H1 (cell line): Measurements from ENCODE around the gene SYT13. TPM values are rescaled to one million over a fixed set of nuclear protein-coding genes. Genes with fewer than 3 reads are reported as not detected.

Experiments used
- CTCF ChIA-PET: fragments of 300-600 bp; sonication (Branson Sonifier 250); formaldehyde crosslinking; loops from one replicate; lab custom pipeline; 2021; ENCODE audit not compliant: partially characterized antibody; lab: Charles Lee
- POLR2A ChIA-PET: fragments of 300-600 bp; sonication (Branson Sonifier 250); formaldehyde crosslinking; loops from one replicate; lab custom pipeline; 2021; ENCODE audit warnings: inconsistent platforms; ENCODE audit not compliant: partially characterized antibody; lab: Charles Lee
- DNase-seq, 2 experiments: peaks; one replicate each; pipeline versions ENCODE4 v3.0.0 to v3.0.0-alpha.2; 2010 to 2022; ENCODE audit warnings: low spot score in 2 of 2, low read depth in 1 of 2, mixed read lengths in 1 of 2
- FAIRE-seq: peaks from 2 replicates; lab custom pipeline; 2011; peaks lifted over from hg19 to GRCh38; lab: Jason Lieb, UNC
- H2AFZ ChIP-seq: 2 replicates; pipeline ENCODE4 v1.8.1; 2012; ENCODE audit warnings: low read length, inconsistent platforms
- H2AK5ac ChIP-seq: 2 replicates; pipeline ENCODE4 v1.6.1; 2013; ENCODE audit warnings: low read depth, low read length
- H2BK120ac ChIP-seq: replicated peaks from 2 replicates; pipeline ENCODE3; 2013; ENCODE audit warnings: low read depth, low read length, inconsistent platforms
- H2BK12ac ChIP-seq: 2 replicates; pipeline ENCODE4 v1.6.1; 2013; ENCODE audit warnings: low read depth, low read length
- H2BK15ac ChIP-seq: 2 replicates; pipeline ENCODE4 v1.6.1; 2013; ENCODE audit warnings: low read length
- H2BK20ac ChIP-seq: 2 replicates; pipeline ENCODE4 v1.6.1; 2013; ENCODE audit warnings: low read length
- H2BK5ac ChIP-seq: 2 replicates; pipeline ENCODE4 v1.6.1; 2013; ENCODE audit warnings: low read depth, low read length
- H3K14ac ChIP-seq: 2 replicates; pipeline ENCODE4 v1.6.1; 2013; ENCODE audit warnings: inconsistent platforms; ENCODE audit not compliant: insufficient read length
- H3K18ac ChIP-seq: 2 replicates; pipeline ENCODE4 v1.6.1; 2013; ENCODE audit warnings: low read length; ENCODE audit errors: extremely low read depth
- H3K23ac ChIP-seq: 2 replicates; pipeline ENCODE4 v1.6.1; 2013; ENCODE audit warnings: inconsistent platforms; ENCODE audit not compliant: insufficient read length
- H3K23me2 ChIP-seq: 2 replicates; pipeline ENCODE4 v1.6.1; 2013; ENCODE audit warnings: low read depth, low read length
- H3K27ac ChIP-seq: 2 replicates; pipeline ENCODE4 v1.6.1; 2011; ENCODE audit warnings: low read depth, low read length, inconsistent platforms
- H3K27me3 ChIP-seq, 4 experiments: replicated peaks in 1 of 4; 1 replicate in 1 of 4; 2 replicates in 3 of 4; pipeline versions ENCODE4 v1.6.1 to v1.8.1; 2011 to 2013; ENCODE audit warnings: low read length in 3 of 4, mild to moderate bottlenecking in 3 of 4, inconsistent platforms in 2 of 4, mixed read lengths in 2 of 4, moderate library complexity in 1 of 4; ENCODE audit not compliant: control insufficient read depth in 3 of 4, insufficient read depth in 3 of 4; ENCODE audit errors: extremely low read depth in 1 of 4
- H3K36me3 ChIP-seq, 4 experiments: 2 replicates each; pipeline versions ENCODE4 v1.6.1 to v1.8.1; 2011 to 2013; ENCODE audit warnings: mild to moderate bottlenecking in 4 of 4, low read length in 3 of 4, moderate library complexity in 2 of 4, control low read depth in 1 of 4, inconsistent platforms in 1 of 4; ENCODE audit not compliant: insufficient read depth in 4 of 4, control insufficient read depth in 2 of 4
- H3K4ac ChIP-seq: replicated peaks from 2 replicates; pipeline ENCODE3; 2013; ENCODE audit warnings: low read length, low read depth, mixed read lengths, inconsistent platforms; ENCODE audit not compliant: insufficient read length
- H3K4me1 ChIP-seq, 4 experiments: replicated peaks in 1 of 4; 1 replicate in 1 of 4; 2 replicates in 3 of 4; pipeline versions ENCODE4 v1.6.1 to v1.8.1; 2011 to 2013; ENCODE audit warnings: low read length in 3 of 4, inconsistent platforms in 2 of 4, mixed read lengths in 1 of 4; ENCODE audit not compliant: insufficient read depth in 4 of 4, control insufficient read depth in 3 of 4
- H3K4me2 ChIP-seq, 2 experiments: 2 replicates each; pipeline versions ENCODE4 v1.6.1 to v1.8.1; 2011 to 2013; ENCODE audit warnings: low read depth in 2 of 2, low read length in 2 of 2, control low read depth in 1 of 2, inconsistent platforms in 1 of 2, mild to moderate bottlenecking in 1 of 2; ENCODE audit not compliant: insufficient read depth in 1 of 2
- H3K4me3 ChIP-seq, 4 experiments: fragments of 200-600, 300-600 bp in 1 of 4; sonication (generic), shearing (Covaris generic), sonication (Bioruptor Twin) in 1 of 4; 2 replicates each; pipeline versions ENCODE4 v1.5.1 to v1.8.1; 2011 to 2016; ENCODE audit warnings: low read length in 4 of 4, low read depth in 3 of 4, control low read depth in 2 of 4, inconsistent platforms in 2 of 4, mild to moderate bottlenecking in 2 of 4, mixed read lengths in 1 of 4, moderate library complexity in 1 of 4; ENCODE audit not compliant: insufficient read depth in 2 of 4; ENCODE audit errors: extremely low read depth in 1 of 4
- H3K56ac ChIP-seq: replicated peaks from 2 replicates; pipeline ENCODE3; 2013; ENCODE audit warnings: low read depth, mild to moderate bottlenecking, mixed read lengths, low read length, inconsistent platforms; ENCODE audit not compliant: insufficient read length
- H3K79me1 ChIP-seq: 2 replicates; pipeline ENCODE4 v1.6.1; 2013; ENCODE audit warnings: low read depth, low read length, control low read depth
- H3K79me2 ChIP-seq, 2 experiments: 2 replicates each; pipeline versions ENCODE4 v1.6.1 to v1.8.1; 2012 to 2013; ENCODE audit warnings: low read length in 2 of 2, mild to moderate bottlenecking in 2 of 2, inconsistent platforms in 1 of 2; ENCODE audit not compliant: insufficient read depth in 2 of 2, control insufficient read depth in 1 of 2
- H3K9ac ChIP-seq, 4 experiments: replicated peaks in 1 of 4; 1 replicate in 1 of 4; 2 replicates in 3 of 4; pipeline versions ENCODE4 v1.6.1 to v1.8.1; 2011 to 2013; ENCODE audit warnings: low read depth in 3 of 4, low read length in 3 of 4, control low read depth in 2 of 4, mild to moderate bottlenecking in 2 of 4, moderate library complexity in 2 of 4, inconsistent platforms in 1 of 4; ENCODE audit errors: extremely low read depth in 1 of 4
- H3K9me3 ChIP-seq, 2 experiments: 2 replicates each; pipeline versions ENCODE4 v1.6.1 to v1.8.1; 2012 to 2013; ENCODE audit warnings: mild to moderate bottlenecking in 2 of 2, moderate library complexity in 2 of 2, control low read depth in 1 of 2, inconsistent platforms in 1 of 2, low read depth in 1 of 2, low read length in 1 of 2, mixed read lengths in 1 of 2; ENCODE audit not compliant: insufficient read depth in 2 of 2
- H4K20me1 ChIP-seq, 2 experiments: replicated peaks in 1 of 2; 2 replicates each; pipeline versions ENCODE3 to v1.8.1; 2011 to 2013; ENCODE audit warnings: inconsistent platforms in 2 of 2, low read length in 2 of 2, mild to moderate bottlenecking in 1 of 2; ENCODE audit not compliant: insufficient read depth in 2 of 2, control insufficient read depth in 1 of 2
- H4K5ac ChIP-seq: 2 replicates; pipeline ENCODE4 v1.6.1; 2013; ENCODE audit warnings: low read length, low read depth, mixed read lengths, inconsistent platforms; ENCODE audit not compliant: insufficient read length
- H4K8ac ChIP-seq: 2 replicates; pipeline ENCODE4 v1.8.0; 2013; ENCODE audit warnings: mild to moderate bottlenecking, moderate library complexity, low read length, inconsistent platforms; ENCODE audit not compliant: insufficient read depth; ENCODE audit errors: extremely low read depth
- H4K91ac ChIP-seq: replicated peaks from 2 replicates; pipeline ENCODE3; 2013; ENCODE audit warnings: low read length, mixed read lengths, inconsistent platforms; ENCODE audit not compliant: insufficient read length
- CEBPB ChIP-seq: IDR thresholded peaks from 2 replicates; pipeline ENCODE4 v1.6.1; 2012; ENCODE audit warnings: low read depth, low read length
- CHD1 ChIP-seq: IDR thresholded peaks from 2 replicates; pipeline ENCODE4 v1.6.1; 2012; ENCODE audit warnings: low read depth, low read length, improper control_type of control experiment
- GTF2F1 ChIP-seq: IDR thresholded peaks from 2 replicates; pipeline ENCODE4 v1.6.1; 2012; ENCODE audit warnings: low read depth, low read length, improper control_type of control experiment, borderline replicate concordance
- JUN ChIP-seq: IDR thresholded peaks from 2 replicates; pipeline ENCODE4 v1.6.1; 2011; ENCODE audit warnings: low read depth, mild to moderate bottlenecking, improper control_type of control experiment, low read length
- JUND ChIP-seq: IDR thresholded peaks from 2 replicates; pipeline ENCODE4 v1.6.1; 2011; ENCODE audit warnings: mild to moderate bottlenecking, improper control_type of control experiment, low read length
- KDM5A ChIP-seq: fragments of 200-600 bp; IDR thresholded peaks from 2 replicates; pipeline ENCODE4 v1.7.1; 2012; ENCODE audit warnings: mild to moderate bottlenecking, low read length, inconsistent platforms, mixed read lengths
- MAFK ChIP-seq: IDR thresholded peaks from 2 replicates; pipeline ENCODE4 v1.6.1; 2012; ENCODE audit warnings: low read depth, mild to moderate bottlenecking, improper control_type of control experiment, low read length
- RAD21 ChIP-seq, 2 experiments: IDR thresholded peaks in 1 of 2; conservative IDR thresholded peaks in 1 of 2; 2 replicates each; pipeline ENCODE4 v1.6.1; 2011; ENCODE audit warnings: low read depth in 2 of 2, low read length in 2 of 2, improper control_type of control experiment in 1 of 2, inconsistent platforms in 1 of 2, mild to moderate bottlenecking in 1 of 2, moderate library complexity in 1 of 2
- SAP30 ChIP-seq: fragments of 300-600 bp; sonication (generic); IDR thresholded peaks from 2 replicates; pipeline ENCODE4 v1.7.1; 2012; ENCODE audit warnings: low read length, moderate library complexity, mild to moderate bottlenecking, inconsistent platforms; ENCODE audit not compliant: insufficient read depth, insufficient replicate concordance
- SIRT6 ChIP-seq: IDR thresholded peaks from one replicate; pipeline ENCODE4 v1.7.1; 2012; ENCODE audit warnings: low read length, inconsistent platforms
- SIX5 ChIP-seq: IDR thresholded peaks from 2 replicates; pipeline ENCODE4 v1.6.1; 2011; ENCODE audit warnings: mild to moderate bottlenecking, low read depth, low read length
- TEAD4 ChIP-seq: IDR thresholded peaks from 2 replicates; pipeline ENCODE4 v1.6.1; 2012; ENCODE audit warnings: low read depth, low read length, inconsistent platforms, mixed read lengths
- USF2 ChIP-seq: IDR thresholded peaks from 2 replicates; pipeline ENCODE4 v1.6.1; 2011; ENCODE audit warnings: low read length, improper control_type of control experiment
- ZNF274 ChIP-seq: IDR thresholded peaks from 2 replicates; pipeline ENCODE4 v1.7.0; 2012; ENCODE audit warnings: low read length, borderline replicate concordance; ENCODE audit errors: extremely low read depth
- WGBS, 2 experiments: shearing (Covaris generic) in 1 of 2; methylation state at CpG; one replicate each; pipeline versions ENCODE4 v1.1.6 to v1.1.7; 2013 to 2015; ENCODE audit warnings: low lambda C conversion rate in 2 of 2, mixed read lengths in 2 of 2, inconsistent platforms in 1 of 2, low coverage in 1 of 2, missing lambda C conversion rate in 1 of 2; ENCODE audit not compliant: insufficient replicate concordance in 2 of 2, insufficient coverage in 1 of 2, insufficient read length in 1 of 2; ENCODE audit errors: extremely low coverage in 1 of 2, missing lambda C conversion rate in 1 of 2; 5-methylcytosine and 5-hydroxymethylcytosine counted together
- polyA plus RNA-seq, 7 experiments: library from polyadenylated mRNA; depleted of rRNA in 3 of 7; stranded (reverse) in 5 of 7; unstranded in 2 of 7; fragments of >200 nt in 5 of 7; fragments of 200-250 nt in 2 of 7; gene quantifications; 1 replicate in 5 of 7; 2 replicates in 1 of 7; 4 replicates in 1 of 7; pipeline versions ENCODE4 v1.2.1 to v1.2.3, GENCODE V29; 2011 to 2013; ENCODE audit warnings: missing spikeins in 2 of 7, mixed read lengths in 2 of 7
- total RNA-seq: library from RNA; stranded (reverse); fragmentation: NEBNext Ultra II Directional; extraction: Animal tissue kit (Norgen Biotek cat#: 25700); gene quantifications from 2 replicates; pipeline ENCODE4 v1.2.1, GENCODE V29; 2021

Gene SYT13
- total and polyA plus RNA-seq, 2 of the 8 experiments (the other 6 are each of a cell fraction or from before 2014, with no cell fraction given), result 4.8 to 13.2 TPM

DNA sequence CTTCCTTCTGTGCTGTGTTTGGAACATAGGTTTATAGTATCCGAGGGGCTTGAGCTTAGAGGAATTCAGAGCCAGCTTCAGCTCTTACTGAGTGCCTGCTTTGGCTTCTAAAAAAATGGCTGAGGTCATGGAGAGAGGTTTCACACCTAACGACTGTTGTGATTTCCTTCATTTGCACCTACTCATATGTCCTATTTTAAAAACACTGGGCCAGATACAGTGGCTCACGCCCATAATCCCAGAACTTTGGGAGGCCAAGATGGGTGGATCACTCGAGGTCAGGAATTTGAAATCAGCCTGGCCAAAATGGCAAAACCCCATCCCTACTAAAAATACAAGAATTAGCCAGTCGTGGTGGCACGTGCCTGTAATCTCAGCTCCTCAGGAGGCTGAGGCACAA is 38.3 kb upstream of the SYT13 start:
- 89% methylated on average over 6 of the region's 6 CpGs; no CpG with 5 or more reads in 1 of the 2 experiments for WGBS, 2 experiments
- no peak overlapping the region for H3K18ac ChIP-seq
- no peak overlapping the region for H3K56ac ChIP-seq
- no peak for TF ChIP-seq ZNF274
- TF ChIP-seq TEAD4, result no peak
- TF ChIP-seq CEBPB, result no peak
- TF ChIP-seq KDM5A, result no peak
- TF ChIP-seq CHD1, result no peak
- TF ChIP-seq GTF2F1, result no peak
- TF ChIP-seq SIX5, result no peak
- no peak for TF ChIP-seq USF2
- no peak for TF ChIP-seq RAD21 (IDR thresholded peaks at IDR 0.05 in 1 of 2, conservative IDR thresholded peaks at IDR 0.05 in 1 of 2; ENCODE audit: low read depth in 2 of 2, low read length in 2 of 2)
- no peak for TF ChIP-seq JUN
- no peak for TF ChIP-seq MAFK
- no peak for TF ChIP-seq JUND
- TF ChIP-seq SAP30, result no peak
- TF ChIP-seq SIRT6, result no peak

More for the DNA sequence above, 38.3 kb upstream of the SYT13 start:
- Histone ChIP-seq H2AFZ (no peak overlapping the region), H2AK5ac (no peak overlapping the region), H3K9ac (no peak overlapping the region), H4K20me1 (no peaks in the 10 kb centered on the region), H2BK12ac (no peak overlapping the region), H3K36me3 (no peaks in the 10 kb centered on the region), H3K4me3 (no peak overlapping the region), H2BK120ac (no peak overlapping the region), H3K79me2 (no peaks in the 10 kb centered on the region), H4K5ac (no peak overlapping the region), H4K8ac (no peak overlapping the region), H3K23ac (no peak overlapping the region), H2BK5ac (no peak overlapping the region), H3K4me1 (no peaks in the 10 kb centered on the region; a peak in 1 of 7 replicates), H2BK15ac (no peak overlapping the region), H3K14ac (no peak overlapping the region), H3K9me3 (no peaks in the 10 kb centered on the region; a peak in 1 of 4 replicates), H2BK20ac (no peak overlapping the region), H3K23me2 (no peaks in the 10 kb centered on the region), H3K79me1 (no peaks in the 10 kb centered on the region), H3K4me2 (no peak overlapping the region), H3K27me3 (peaks cover 0 to 2% (median 0%) of the 10 kb centered on the region in 4 experiments; a peak in 1 of 7 replicates), H4K91ac (no peak overlapping the region), H3K27ac (no peak overlapping the region), H3K4ac (no peak overlapping the region)
- CTCF ChIA-PET, result interaction anchor here (0.5 to 1.0 kb wide), 3 partner anchors 9 to 274 kb away, joined by 3 to 5 read pairs (median 5); no protein-coding TSS in a partner anchor
- DNase-seq (no peak), FAIRE-seq (no peak)
- POLR2A ChIA-PET, result no interaction called here
